Loucy (cell line): ENCODE data around the gene SPRR2A.

Experiments used
- H2AFZ ChIP-seq: fragments of 200-600 bp; sonication (generic); 2 replicates; pipeline ENCODE4 v1.6.0; 2016; ENCODE audit warnings: antibody characterized with exemption, mild to moderate bottlenecking, low read length, moderate library complexity
- H3F3A ChIP-seq: fragments of 200-600 bp; 2 replicates; pipeline ENCODE4 v1.6.0; 2016; ENCODE audit warnings: antibody characterized with exemption, low read depth, mild to moderate bottlenecking
- H3K27me3 ChIP-seq: fragments of 200-600 bp; sonication (generic); 2 replicates; pipeline ENCODE4 v1.6.1; 2014; ENCODE audit warnings: low read length, mild to moderate bottlenecking; ENCODE audit not compliant: insufficient read depth, poor library complexity, severe bottlenecking
- H3K36me3 ChIP-seq: fragments of 200-600 bp; sonication (generic); 2 replicates; pipeline ENCODE4 v1.6.1; 2016; ENCODE audit warnings: low read length; ENCODE audit not compliant: insufficient read depth
- H3K4me1 ChIP-seq: fragments of 200-600 bp; sonication (generic); 2 replicates; pipeline ENCODE4 v1.5.1; 2014; ENCODE audit warnings: low read length, mild to moderate bottlenecking; ENCODE audit not compliant: insufficient read depth, poor library complexity, severe bottlenecking
- H3K4me2 ChIP-seq: fragments of 200-600 bp; sonication (generic); 2 replicates; pipeline ENCODE4 v1.6.0; 2014; ENCODE audit warnings: antibody characterized with exemption, low read length, low read depth, mild to moderate bottlenecking; ENCODE audit not compliant: poor library complexity, severe bottlenecking
- H3K4me3 ChIP-seq: fragments of 200-600 bp; sonication (generic); 2 replicates; pipeline ENCODE4 v1.5.1; 2014; ENCODE audit warnings: low read length, mild to moderate bottlenecking, mixed read lengths; ENCODE audit not compliant: poor library complexity, severe bottlenecking
- H3K79me2 ChIP-seq: fragments of 200-600 bp; sonication (generic); 2 replicates; pipeline ENCODE4 v1.6.1; 2014; ENCODE audit warnings: low read length; ENCODE audit not compliant: insufficient read depth
- H3K9ac ChIP-seq: fragments of 200-600 bp; sonication (generic); 2 replicates; pipeline ENCODE4 v1.6.0; 2014; ENCODE audit warnings: mild to moderate bottlenecking, low read depth, low read length, moderate library complexity; ENCODE audit not compliant: poor library complexity, severe bottlenecking
- H3K9me2 ChIP-seq: fragments of 200-600 bp; sonication (generic); replicated peaks from 2 replicates; pipeline ENCODE4 v1.6.1; 2016; ENCODE audit warnings: low read depth, low read length, mixed read lengths
- H3K9me3 ChIP-seq: fragments of 200-600 bp; sonication (generic); 2 replicates; pipeline ENCODE4 v1.6.1; 2014; ENCODE audit warnings: mild to moderate bottlenecking, antibody characterized with exemption, low read length, low read depth; ENCODE audit not compliant: insufficient read depth
- H4K20me1 ChIP-seq: fragments of 200-600 bp; sonication (generic); 2 replicates; pipeline ENCODE4 v1.6.0; 2014; ENCODE audit warnings: antibody characterized with exemption, low read length, mild to moderate bottlenecking; ENCODE audit not compliant: insufficient read depth, poor library complexity, severe bottlenecking
- CTCF ChIP-seq: fragments of 200-600 bp; sonication (generic); conservative IDR thresholded peaks from 2 replicates; pipeline ENCODE4 v1.5.1; 2014; ENCODE audit warnings: mild to moderate bottlenecking, antibody characterized with exemption, low read length
- EZH2phosphoT487 ChIP-seq: fragments of 200-600 bp; IDR thresholded peaks from 2 replicates; pipeline ENCODE4 v1.6.1; 2018; ENCODE audit warnings: antibody characterized with exemption, mild to moderate bottlenecking, moderate library complexity, borderline replicate concordance

Gene SPRR2A

DNA sequence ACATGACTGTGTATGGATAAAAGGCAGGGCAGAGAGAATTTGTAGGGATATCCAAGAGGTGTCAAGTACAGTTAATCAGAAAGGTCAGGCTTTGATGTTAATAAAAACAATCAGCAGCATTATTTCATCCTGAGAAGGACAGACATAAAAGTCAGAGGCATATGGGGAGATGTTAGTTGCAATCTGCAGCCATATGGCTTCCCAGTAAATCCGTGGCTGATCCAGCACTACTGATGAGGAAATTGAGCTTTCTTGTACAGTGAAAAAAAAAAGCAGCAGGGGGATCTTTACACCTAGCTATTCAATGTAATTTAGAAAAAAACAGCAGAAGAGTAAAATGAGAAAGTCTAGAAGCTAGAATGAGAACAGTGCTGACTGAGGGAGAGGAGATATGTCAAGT lies 28.5 kb downstream of the SPRR2A start:
- Histone ChIP-seq H3K36me3 (no peaks in the 10 kb centered on the region), H3K9me2 (no peaks in the 10 kb centered on the region), H3K9ac (no peak overlapping the region), H3K79me2 (no peaks in the 10 kb centered on the region), H3K27me3 (no peaks in the 10 kb centered on the region), H3F3A (no peaks in the 10 kb centered on the region), H3K9me3 (no peaks in the 10 kb centered on the region), H3K4me1 (no peaks in the 10 kb centered on the region), H4K20me1 (no peaks in the 10 kb centered on the region), H3K4me3 (no peak overlapping the region), H3K4me2 (no peak overlapping the region), H2AFZ (no peak overlapping the region)
- no peak for TF ChIP-seq EZH2phosphoT487
- TF ChIP-seq CTCF = no peak

DNA sequence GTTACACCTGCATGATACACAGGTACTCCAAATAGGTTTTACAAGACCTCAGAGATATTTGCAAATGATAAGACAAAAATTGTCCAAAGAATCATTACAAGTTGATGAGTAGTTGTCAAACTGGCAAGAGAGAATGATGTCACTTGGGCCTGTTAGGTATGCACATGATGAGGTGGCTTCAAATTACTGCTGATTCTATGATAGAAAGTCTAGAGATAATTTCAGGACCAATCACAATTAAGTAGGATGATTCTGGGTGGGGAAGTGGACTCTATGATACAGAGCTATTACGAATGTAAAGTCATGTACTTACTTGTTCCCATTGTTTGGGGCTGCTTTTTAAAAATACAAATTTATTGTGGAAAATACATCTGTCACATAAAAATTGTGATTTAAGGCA lies 31.5 kb downstream of the SPRR2A start:
- Histone ChIP-seq H3K4me2 (no peak overlapping the region), H3K4me3 (no peak overlapping the region), H3K36me3 (no peaks in the 10 kb centered on the region), H3K9me2 (no peaks in the 10 kb centered on the region), H4K20me1 (no peaks in the 10 kb centered on the region), H3K9me3 (no peaks in the 10 kb centered on the region), H3F3A (no peaks in the 10 kb centered on the region), H3K79me2 (no peaks in the 10 kb centered on the region), H3K9ac (no peak overlapping the region), H3K27me3 (no peaks in the 10 kb centered on the region), H3K4me1 (no peaks in the 10 kb centered on the region), H2AFZ (no peak overlapping the region)
- TF ChIP-seq CTCF (no peak), EZH2phosphoT487 (no peak)

DNA sequence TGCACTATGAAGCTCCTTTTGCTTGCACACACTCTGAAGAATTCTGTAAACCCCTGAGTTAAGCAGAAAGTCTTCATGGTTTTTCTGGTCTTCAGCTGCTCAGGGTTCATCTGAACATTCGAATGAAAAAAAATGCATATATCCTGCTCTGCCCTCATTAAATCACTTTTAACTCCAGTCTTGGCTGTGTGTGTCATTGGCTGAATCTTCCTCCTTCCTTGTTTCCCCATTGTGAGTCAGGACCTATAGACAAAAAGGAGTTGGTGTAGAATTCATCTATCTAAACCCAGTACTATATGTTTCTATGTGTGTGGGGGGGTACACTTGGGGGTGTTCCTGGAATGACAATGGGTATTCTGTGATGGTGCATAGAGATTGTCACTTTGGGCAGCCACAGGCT lies 32.9 kb downstream of the SPRR2A start:
- H4K20me1 ChIP-seq = no peaks in the 10 kb centered on the region
- no peak overlapping the region for H2AFZ ChIP-seq
- no peak overlapping the region for H3K4me2 ChIP-seq
- TF ChIP-seq CTCF = no peak
- no peak for TF ChIP-seq EZH2phosphoT487
- H3K9ac ChIP-seq = no peak overlapping the region
- no peaks in the 10 kb centered on the region for H3F3A ChIP-seq
- no peak overlapping the region for H3K4me3 ChIP-seq
- no peaks in the 10 kb centered on the region for H3K9me2 ChIP-seq
- H3K79me2 ChIP-seq = no peaks in the 10 kb centered on the region
- H3K27me3 ChIP-seq = no peaks in the 10 kb centered on the region
- H3K4me1 ChIP-seq = no peaks in the 10 kb centered on the region
- H3K36me3 ChIP-seq = no peaks in the 10 kb centered on the region
- H3K9me3 ChIP-seq = no peaks in the 10 kb centered on the region
